HEK293T (cell line): Measurements from ENCODE around the gene VENTX.

Source experiments
- CTCF ChIA-PET: fragments of 350-600 bp; formaldehyde crosslinking; extraction: SDS; loops from one replicate; lab custom pipeline; 2021; ENCODE audit warnings: antibody characterized with exemption, inconsistent platforms; lab: Yijun Ruan, JAX
- POLR2A ChIA-PET: fragments of 350-600 bp; formaldehyde crosslinking; extraction: SDS; loops from one replicate; lab custom pipeline; 2020; ENCODE audit warnings: antibody characterized with exemption, inconsistent platforms; lab: Yijun Ruan, JAX
- DNase-seq: peaks from one replicate; pipeline ENCODE4 v3.0.0; 2012; ENCODE audit warnings: mixed read lengths; ENCODE audit errors: extremely low spot score
- ARNT ChIP-seq: fragments of 450-650 bp; IDR thresholded peaks from 2 replicates; pipeline ENCODE4 v1.6.1; 2017; ENCODE audit warnings: mild to moderate bottlenecking
- BHLHE40 ChIP-seq: fragments of 450-650 bp; IDR thresholded peaks from 2 replicates; pipeline ENCODE4 v1.6.1; 2016; ENCODE audit warnings: mild to moderate bottlenecking, moderate library complexity, borderline replicate concordance
- CTBP1 ChIP-seq: fragments of 450-650 bp; IDR thresholded peaks from 2 replicates; pipeline ENCODE4 v1.6.1; 2016; ENCODE audit warnings: borderline replicate concordance
- ELF4 ChIP-seq: fragments of 450-650 bp; IDR thresholded peaks from 2 replicates; pipeline ENCODE4 v1.6.1; 2017; ENCODE audit warnings: antibody characterized with exemption
- FOXA1 ChIP-seq: fragments of 450-650 bp; IDR thresholded peaks from 2 replicates; pipeline ENCODE4 v1.6.1; 2016; ENCODE audit warnings: mild to moderate bottlenecking
- FOXK2 ChIP-seq: fragments of 450-650 bp; IDR thresholded peaks from 2 replicates; pipeline ENCODE4 v1.6.1; 2016; ENCODE audit warnings: mild to moderate bottlenecking
- FOXM1 ChIP-seq: fragments of 450-650 bp; IDR thresholded peaks from 2 replicates; pipeline ENCODE4 v1.6.1; 2017; ENCODE audit warnings: mild to moderate bottlenecking, borderline replicate concordance
- HDGF ChIP-seq: fragments of 450-650 bp; IDR thresholded peaks from 2 replicates; pipeline ENCODE4 v1.6.1; 2017; ENCODE audit warnings: antibody characterized with exemption, borderline replicate concordance
- L3MBTL2 ChIP-seq: fragments of 450-650 bp; conservative IDR thresholded peaks from 2 replicates; pipeline ENCODE4 v1.6.1; 2016; ENCODE audit warnings: mild to moderate bottlenecking
- LEF1 ChIP-seq: fragments of 450-650 bp; IDR thresholded peaks from 2 replicates; pipeline ENCODE4 v1.6.1; 2017; ENCODE audit warnings: mild to moderate bottlenecking, borderline replicate concordance
- NFRKB ChIP-seq: fragments of 450-650 bp; IDR thresholded peaks from 2 replicates; pipeline ENCODE4 v1.6.1; 2016; ENCODE audit warnings: mild to moderate bottlenecking, moderate library complexity
- PKNOX1 ChIP-seq: fragments of 450-650 bp; IDR thresholded peaks from 2 replicates; pipeline ENCODE4 v1.6.1; 2016
- SP1 ChIP-seq: fragments of 450-650 bp; IDR thresholded peaks from 2 replicates; pipeline ENCODE4 v1.6.1; 2017
- SUZ12 ChIP-seq: fragments of 450-650 bp; IDR thresholded peaks from 2 replicates; pipeline ENCODE4 v1.6.1; 2016; ENCODE audit warnings: mild to moderate bottlenecking
- TARDBP ChIP-seq: fragments of 450-650 bp; IDR thresholded peaks from 2 replicates; pipeline ENCODE4 v1.6.1; 2016
- ZNF384 ChIP-seq: fragments of 450-650 bp; IDR thresholded peaks from 2 replicates; pipeline ENCODE4 v1.6.1; 2016

The VENTX gene

GRCh38 chr10:133191651-133192050 lies 46.0 kb upstream of the VENTX start:
- DNase-seq, result no peak
- no peak for TF ChIP-seq ELF4
- TF ChIP-seq BHLHE40, result no peak
- TF ChIP-seq SUZ12, result no peak
- TF ChIP-seq FOXM1, result no peak
- no peak for TF ChIP-seq TARDBP
- TF ChIP-seq ARNT, result no peak
- no peak for TF ChIP-seq NFRKB
- ChIA-PET CTCF (no interaction called here), POLR2A (no interaction called here)

- CTCF ChIA-PET, result no interaction called here
- no peak for TF ChIP-seq TARDBP
- TF ChIP-seq SP1, result no peak
- TF ChIP-seq SUZ12, result no peak
- TF ChIP-seq LEF1, result no peak
- TF ChIP-seq ARNT, result no peak
- no peak for TF ChIP-seq ZNF384
- no peak for TF ChIP-seq ELF4
- no peak for TF ChIP-seq FOXM1
- no peak for TF ChIP-seq FOXK2
- TF ChIP-seq FOXA1, result no peak
- no peak for TF ChIP-seq NFRKB
- TF ChIP-seq HDGF, result no peak
- TF ChIP-seq CTBP1, result no peak
- TF ChIP-seq BHLHE40, result no peak
- no peak for TF ChIP-seq PKNOX1
- no peak for TF ChIP-seq L3MBTL2
- POLR2A ChIA-PET, result no interaction called here
- no peak for DNase-seq
Observed at GRCh38 chr10:133194151-133194550, 43.5 kb upstream of the VENTX start.

GRCh38 chr10:133195096-133195495 lies 42.6 kb upstream of the VENTX start:
- TF ChIP-seq FOXK2 (no peak), BHLHE40 (no peak), SP1 (no peak), ELF4 (no peak), HDGF (no peak), ZNF384 (no peak), SUZ12 (no peak), PKNOX1 (no peak), FOXM1 (no peak), ARNT (no peak), CTBP1 (no peak)
- ChIA-PET POLR2A (no interaction called here), CTCF (no interaction called here)
- DNase-seq, result no peak

- ChIA-PET POLR2A (no interaction called here), CTCF (no interaction called here)
- DNase-seq, result no peak
- TF ChIP-seq PKNOX1 (no peak), HDGF (no peak), LEF1 (no peak), SUZ12 (no peak), ELF4 (no peak), FOXA1 (no peak)
Observed at GRCh38 chr10:133195611-133196010, 42.0 kb upstream of the VENTX start.

GRCh38 chr10:133196221-133196915 lies 41.3 kb upstream of the VENTX start:
- DNase-seq, result no peak
- TF ChIP-seq BHLHE40 (no peak), L3MBTL2 (no peak), TARDBP (no peak), FOXA1 (no peak), CTBP1 (no peak), SUZ12 (no peak), FOXM1 (no peak), ARNT (no peak), SP1 (no peak), PKNOX1 (no peak), HDGF (no peak), NFRKB (no peak), FOXK2 (no peak), ZNF384 (no peak), ELF4 (no peak), LEF1 (no peak)
- CTCF ChIA-PET, result no interaction called here
- POLR2A ChIA-PET, result no interaction called here
